MG63 (cell line): Measurements from ENCODE around the gene MUC4. TPM values are rescaled to one million over a fixed set of nuclear protein-coding genes. Genes with fewer than 3 reads are reported as not detected.
"Not testable (repeated sequence)": the region's sequence is repeated elsewhere in the genome, so short reads cannot be mapped to it uniquely, and the experiment has no call there.

Experiments
- DNase-seq: peaks from one replicate; pipeline ENCODE4 v3.0.0-alpha.2; 2020
- H3K27me3 ChIP-seq: fragments of 250-450 bp; sonication (Bioruptor Pico); 2 replicates; pipeline ENCODE4 v1.5.1; 2020; ENCODE audit warnings: mild to moderate bottlenecking, moderate library complexity
- H3K36me3 ChIP-seq: fragments of 250-450 bp; sonication (Bioruptor Pico); 2 replicates; pipeline ENCODE4 v1.5.1; 2020; ENCODE audit warnings: mild to moderate bottlenecking, moderate library complexity
- H3K4me3 ChIP-seq: fragments of 250-450 bp; sonication (Bioruptor Pico); 2 replicates; pipeline ENCODE4 v1.5.1; 2020; ENCODE audit warnings: mild to moderate bottlenecking, moderate library complexity
- H3K9me3 ChIP-seq: fragments of 250-450 bp; sonication (Bioruptor Pico); 2 replicates; pipeline ENCODE4 v1.5.1; 2020; ENCODE audit warnings: mild to moderate bottlenecking, moderate library complexity
- total RNA-seq: library from RNA; depleted of rRNA; stranded (reverse); fragments of >200 nt; shearing (Covaris generic); gene quantifications from 2 replicates; pipeline ENCODE4 v1.2.3, GENCODE V29; 2014; ENCODE audit warnings: low replicate concordance

MUC4 gene
- total RNA-seq, 1 experiment from 2014 or later: not detected

DNA sequence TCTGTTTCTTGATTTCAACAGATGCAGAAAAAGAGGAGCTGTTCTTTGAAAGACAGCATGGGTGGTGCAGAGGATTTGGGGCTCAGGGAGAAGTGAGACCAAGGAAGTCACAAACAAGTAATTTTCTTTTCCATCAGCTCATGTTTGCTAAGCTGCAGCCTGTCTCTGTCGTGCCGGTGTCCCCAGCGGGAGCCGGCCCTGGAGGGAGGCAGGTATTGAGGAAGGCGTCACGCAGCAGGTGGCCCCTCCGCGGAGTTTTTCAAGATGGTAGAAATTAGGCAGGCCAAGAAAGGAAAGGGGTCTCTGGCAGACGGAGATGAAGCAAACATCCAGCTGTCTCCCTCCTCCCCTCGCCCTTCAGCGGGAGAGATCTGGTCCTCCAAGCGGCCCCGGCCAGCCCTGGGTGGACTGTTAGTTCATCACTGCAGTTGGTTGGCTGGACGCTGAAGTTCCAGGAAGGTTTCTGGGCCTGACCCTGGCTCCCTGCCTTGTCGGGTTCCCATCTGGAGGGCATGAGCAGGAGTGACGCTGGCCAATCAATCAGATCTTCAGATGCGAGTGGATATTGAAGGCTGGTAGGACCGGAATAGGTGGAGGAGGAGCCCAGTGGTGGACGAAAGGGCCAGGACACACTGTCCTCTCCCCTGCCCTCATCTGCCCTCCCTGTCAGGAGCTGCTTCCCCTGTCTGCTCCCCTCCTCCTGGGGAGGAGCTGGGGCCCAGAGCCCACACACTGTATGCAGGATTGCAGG lies 27.7 kb upstream of the MUC4 start:
- Histone ChIP-seq H3K27me3 (no peaks in the 10 kb centered on the region), H3K4me3 (no peak overlapping the region), H3K9me3 (no peaks in the 10 kb centered on the region), H3K36me3 (no peaks in the 10 kb centered on the region)
- DNase-seq: no peak

DNA sequence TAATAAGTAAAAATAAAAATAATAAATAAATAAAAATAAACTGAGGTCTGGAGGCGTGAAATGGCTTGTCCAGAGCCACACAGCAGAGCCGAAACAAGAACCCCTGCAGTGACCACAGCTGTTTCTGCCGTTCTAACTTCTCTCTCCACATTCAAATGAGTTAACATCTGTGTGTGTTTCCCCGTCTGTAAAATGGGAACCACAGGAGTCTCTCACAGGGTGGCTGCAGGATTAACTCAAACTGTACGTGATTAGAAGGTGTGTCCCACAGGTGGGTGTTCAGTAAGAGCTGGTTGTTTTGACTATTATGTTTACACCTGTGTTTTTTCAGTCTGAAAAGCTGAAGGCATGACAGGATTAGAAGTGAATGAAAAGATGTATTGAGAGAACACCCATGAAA lies 27.0 kb upstream of the MUC4 start:
- DNase-seq: no peak
- Histone ChIP-seq H3K27me3 (no peaks in the 10 kb centered on the region), H3K36me3 (no peaks in the 10 kb centered on the region)

DNA sequence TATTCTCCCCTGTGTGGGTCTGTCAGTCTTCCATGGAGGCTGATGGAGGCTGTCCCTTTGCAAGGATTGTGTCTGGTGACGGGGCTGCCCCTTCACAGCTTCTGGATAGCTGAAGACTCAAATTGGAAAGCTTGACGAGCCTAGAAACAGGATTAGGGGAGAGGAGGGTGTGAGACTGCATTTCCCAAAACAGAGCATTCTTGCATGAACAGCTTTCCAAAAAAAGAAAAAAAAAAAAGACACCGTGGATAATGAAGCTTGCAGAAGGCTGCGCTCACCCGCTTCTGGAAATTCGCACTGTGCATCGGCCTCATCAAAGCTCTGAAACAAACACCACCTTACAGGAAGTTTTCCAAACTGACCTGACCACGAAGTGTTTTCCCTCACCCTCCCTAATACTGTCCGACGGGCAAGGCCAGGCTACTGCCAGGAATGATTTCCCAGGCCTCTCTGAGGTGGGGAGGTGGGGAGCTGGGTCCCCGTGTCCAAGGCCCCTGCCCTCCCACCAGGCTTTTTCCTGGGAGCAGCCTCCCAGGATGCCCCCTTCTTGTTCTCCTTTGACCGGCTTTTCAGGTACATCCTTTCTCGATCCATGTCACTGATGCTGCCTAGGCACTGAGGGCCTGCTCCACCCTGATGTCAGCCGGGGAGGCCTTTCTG lies 24.9 kb upstream of the MUC4 start:
- DNase-seq: no peak
- no peak overlapping the region for H3K4me3 ChIP-seq
- H3K9me3 ChIP-seq: no peaks in the 10 kb centered on the region
- H3K27me3 ChIP-seq: no peaks in the 10 kb centered on the region
- H3K36me3 ChIP-seq: no peaks in the 10 kb centered on the region

More for the DNA sequence above, 27.0 kb upstream of the MUC4 start:
- Histone ChIP-seq H3K9me3 (no peaks in the 10 kb centered on the region), H3K4me3 (no peak overlapping the region)

- H3K36me3 ChIP-seq: no peaks in the 10 kb centered on the region
- no peaks in the 10 kb centered on the region for H3K9me3 ChIP-seq
- no peak overlapping the region for H3K4me3 ChIP-seq
- H3K27me3 ChIP-seq: no peaks in the 10 kb centered on the region
- DNase-seq: no peak
These were observed 24.1 kb upstream of the MUC4 start for GRCh38 chr3:195835791-195836190.

DNA sequence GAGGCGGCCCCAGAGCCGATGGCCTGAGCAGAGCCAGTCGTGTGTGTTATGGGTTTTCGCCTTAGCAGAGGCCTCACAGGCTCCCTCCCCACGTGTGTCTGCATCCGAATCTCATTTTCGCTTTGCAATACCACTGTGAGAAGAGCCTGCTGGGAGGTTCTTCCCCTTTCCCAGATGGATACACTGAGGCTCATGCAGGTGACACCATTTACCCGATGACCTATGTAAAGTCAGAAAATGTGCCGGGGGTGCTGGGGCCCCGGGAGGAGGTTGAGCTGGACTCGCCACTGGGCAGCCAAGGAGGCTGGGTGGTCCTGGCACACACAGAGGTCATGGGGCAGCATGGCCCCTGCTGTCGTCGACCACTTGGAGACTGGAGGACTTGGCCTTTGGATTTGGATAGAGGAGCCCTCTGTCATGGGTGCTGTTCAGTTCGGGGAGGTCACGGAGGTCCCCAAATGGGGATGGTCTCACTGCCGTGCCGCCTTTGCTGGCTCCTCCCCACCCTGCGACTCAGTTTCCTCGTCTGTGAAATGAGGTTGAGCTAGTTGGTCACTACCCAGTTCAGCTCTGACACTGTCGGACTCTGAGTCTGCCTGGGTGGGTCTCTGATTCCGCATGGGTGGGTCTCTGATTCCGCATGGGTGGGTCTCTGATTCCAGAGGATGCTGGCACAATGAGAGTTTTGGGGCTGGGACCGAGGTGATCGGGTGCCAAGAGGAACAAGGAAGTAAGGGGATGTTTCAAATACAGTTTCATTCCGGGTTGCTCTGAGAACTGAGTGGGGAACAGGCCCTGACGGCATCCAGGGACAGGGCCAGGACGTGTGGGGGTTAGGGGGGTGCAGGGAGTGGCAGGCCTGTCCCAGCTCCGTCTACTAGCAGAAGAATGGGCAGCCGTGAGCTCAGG lies 23.2 kb upstream of the MUC4 start:
- DNase-seq: no peak
- no peak overlapping the region for H3K4me3 ChIP-seq
- H3K36me3 ChIP-seq: no peaks in the 10 kb centered on the region
- no peaks in the 10 kb centered on the region for H3K9me3 ChIP-seq
- no peaks in the 10 kb centered on the region for H3K27me3 ChIP-seq

DNA sequence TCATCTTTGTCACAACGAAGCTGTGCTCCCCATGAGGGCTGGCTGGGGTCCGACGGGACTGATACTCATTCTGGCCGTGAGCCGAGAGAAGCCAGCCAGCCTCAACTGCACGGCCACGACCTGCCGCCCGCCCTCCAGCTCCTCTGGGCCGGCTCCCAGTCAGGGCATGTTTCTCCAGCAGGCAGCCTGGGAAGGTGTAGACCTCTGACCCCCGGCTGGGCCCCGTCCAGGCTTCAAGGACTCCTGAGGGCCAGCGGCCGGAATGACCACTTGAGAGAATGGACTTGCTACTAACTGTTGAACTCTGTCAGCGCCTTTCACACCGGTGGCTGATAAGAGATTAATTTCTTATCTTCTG lies 18.1 kb upstream of the MUC4 start:
- no peaks in the 10 kb centered on the region for H3K9me3 ChIP-seq
- no peaks in the 10 kb centered on the region for H3K36me3 ChIP-seq
- no peaks in the 10 kb centered on the region for H3K27me3 ChIP-seq
- no peak for DNase-seq
- H3K4me3 ChIP-seq: no peak overlapping the region

DNA sequence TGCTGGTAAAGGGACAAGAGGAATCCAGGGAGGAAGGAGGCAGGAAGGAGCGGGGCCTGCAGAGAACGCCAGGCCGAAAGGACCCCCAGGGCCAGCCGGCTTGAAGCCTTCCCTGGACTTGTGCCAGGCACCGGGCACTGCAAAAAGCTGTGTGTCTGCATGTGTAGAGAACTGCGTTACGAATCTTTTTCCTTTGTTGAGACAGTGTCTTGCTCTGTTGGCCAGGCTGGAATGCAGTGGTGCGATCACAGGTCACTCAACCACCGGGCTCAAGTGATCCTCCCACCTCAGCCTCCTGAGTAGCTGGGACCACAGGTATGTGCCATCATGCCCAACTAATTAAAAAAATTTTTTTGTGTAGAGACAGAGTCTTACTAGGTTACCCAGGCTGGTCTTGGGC lies 17.0 kb upstream of the MUC4 start:
- Histone ChIP-seq H3K27me3 (no peaks in the 10 kb centered on the region), H3K36me3 (no peaks in the 10 kb centered on the region), H3K4me3 (no peak overlapping the region), H3K9me3 (no peaks in the 10 kb centered on the region)
- no peak for DNase-seq

- Histone ChIP-seq H3K36me3 (no peaks in the 10 kb centered on the region), H3K4me3 (no peak overlapping the region), H3K9me3 (no peaks in the 10 kb centered on the region), H3K27me3 (no peaks in the 10 kb centered on the region; the same call in 1 of the 2 replicates)
- DNase-seq: no peak
These were observed 14.4 kb upstream of the MUC4 start for GRCh38 chr3:195825857-195826804.

DNA sequence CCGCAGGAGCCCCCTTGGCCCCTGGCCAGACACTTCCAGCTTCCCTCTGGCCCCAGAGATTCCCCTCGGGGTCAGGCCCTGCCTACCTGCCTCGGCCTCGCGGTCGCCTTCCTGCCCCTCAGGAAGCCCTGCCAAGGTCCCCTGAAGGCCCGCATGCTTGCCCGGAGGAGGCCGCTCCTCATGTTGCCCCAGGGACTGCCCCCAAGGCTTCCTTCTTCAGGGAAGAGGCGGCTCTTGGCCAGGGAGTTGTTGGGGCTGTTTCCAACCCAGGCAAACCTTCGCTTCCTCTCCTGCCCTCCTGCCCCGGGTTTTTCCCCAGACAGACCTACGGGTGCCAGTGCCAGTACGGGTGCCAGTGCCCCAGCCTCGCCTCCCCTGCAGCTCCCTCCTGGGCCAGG lies 13.5 kb upstream of the MUC4 start:
- DNase-seq: no peak
- H3K27me3 ChIP-seq: no peaks in the 10 kb centered on the region; the same call in 1 of the 2 replicates

GRCh38 chr3:195824425-195825190 lies 12.9 kb upstream of the MUC4 start:
- not testable (repeated sequence) for DNase-seq

More for the DNA sequence above, 13.5 kb upstream of the MUC4 start:
- Histone ChIP-seq H3K36me3 (no peaks in the 10 kb centered on the region), H3K9me3 (no peaks in the 10 kb centered on the region), H3K4me3 (no peak overlapping the region)

GRCh38 chr3:195823999-195824398 lies 12.3 kb upstream of the MUC4 start:
- H3K36me3 ChIP-seq: no peaks in the 10 kb centered on the region

More at GRCh38 chr3:195824425-195825190, 12.9 kb upstream of the MUC4 start:
- H3K27me3 ChIP-seq, H3K4me3 ChIP-seq, H3K36me3 ChIP-seq, H3K9me3 ChIP-seq: not testable (repeated sequence)

GRCh38 chr3:195823280-195823679 lies 11.6 kb upstream of the MUC4 start:
- Histone ChIP-seq H3K27me3 (no peaks in the 10 kb centered on the region; the same call in 1 of the 2 replicates), H3K4me3 (no peak overlapping the region), H3K9me3 (no peaks in the 10 kb centered on the region), H3K36me3 (no peaks in the 10 kb centered on the region)
- no peak for DNase-seq

More at GRCh38 chr3:195823999-195824398, 12.3 kb upstream of the MUC4 start:
- Histone ChIP-seq H3K4me3 (no peak overlapping the region), H3K9me3 (no peaks in the 10 kb centered on the region), H3K27me3 (no peaks in the 10 kb centered on the region; the same call in 1 of the 2 replicates)
- DNase-seq: no peak

- Histone ChIP-seq H3K36me3 (no peaks in the 10 kb centered on the region), H3K4me3 (no peak overlapping the region), H3K9me3 (no peaks in the 10 kb centered on the region), H3K27me3 (no peaks in the 10 kb centered on the region; the same call in 1 of the 2 replicates)
- no peak for DNase-seq
These were observed 10.5 kb upstream of the MUC4 start for GRCh38 chr3:195822131-195822696.

DNA sequence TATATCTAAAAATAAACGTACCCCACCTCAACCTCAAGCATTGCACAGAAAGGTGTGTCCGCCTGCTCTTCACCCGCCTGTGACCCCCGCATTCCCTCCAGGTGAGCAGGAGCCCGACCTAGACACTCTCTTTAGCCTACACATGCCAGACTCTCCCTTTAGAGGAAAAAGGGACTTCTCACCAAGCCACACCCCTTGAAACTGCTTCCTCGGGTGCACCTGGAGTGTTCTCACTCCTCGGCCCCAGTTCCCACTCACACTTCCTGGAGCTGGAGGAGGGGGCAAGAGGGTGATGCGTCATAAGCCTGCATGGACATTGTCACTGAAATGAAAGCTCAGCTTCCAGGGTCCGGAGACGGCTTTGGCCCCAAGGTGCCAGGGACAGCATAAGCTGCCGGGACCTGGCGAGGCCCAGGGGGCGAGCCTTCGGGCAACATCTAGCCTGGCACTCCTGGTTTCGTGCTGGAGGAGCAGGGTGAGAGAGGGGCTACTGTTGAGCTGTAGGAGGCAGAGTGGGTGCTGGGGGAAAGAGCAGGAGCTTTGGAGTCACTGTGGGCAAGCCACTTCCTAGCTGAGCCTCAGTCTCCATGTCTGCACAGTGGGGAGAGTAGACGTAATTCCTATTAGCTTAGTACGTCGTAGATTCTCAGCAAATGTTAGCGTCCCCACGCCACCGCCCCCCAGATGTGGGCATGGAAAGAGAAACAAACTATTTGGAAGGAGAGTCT lies 9.8 kb upstream of the MUC4 start:
- no peaks in the 10 kb centered on the region for H3K36me3 ChIP-seq
- no peak overlapping the region for H3K4me3 ChIP-seq
- H3K9me3 ChIP-seq: no peaks in the 10 kb centered on the region
- DNase-seq: no peak
- no peaks in the 10 kb centered on the region; the same call in 1 of the 2 replicates for H3K27me3 ChIP-seq

- DNase-seq: no peak
- H3K36me3 ChIP-seq: no peaks in the 10 kb centered on the region
These were observed 9.2 kb upstream of the MUC4 start for GRCh38 chr3:195820901-195821300.

More at GRCh38 chr3:195820901-195821300, 9.2 kb upstream of the MUC4 start:
- Histone ChIP-seq H3K27me3 (no peaks in the 10 kb centered on the region; the same call in 1 of the 2 replicates), H3K9me3 (no peaks in the 10 kb centered on the region), H3K4me3 (no peak overlapping the region)
